Psoas muscle (tissue), 8 donors: ENCODE results near the gene BLOC1S3. TPM values are rescaled to one million over a fixed set of nuclear protein-coding genes. Genes with fewer than 3 reads are reported as not detected.
A peak's percentile ranks its signal among the peaks of the same experiment; 100 is the strongest.

Experiments
- ATAC-seq, 4 donors: fragments of 200-7000 bp; cut with Tn5 transposase; one replicate each; pipeline ENCODE4 v1.9.1; 2020; ENCODE audit warnings: moderate library complexity in 3 of 4, mild to moderate bottlenecking in 2 of 4
- DNase-seq, 2 donors: peaks; one replicate each; pipeline ENCODE4 v3.0.0-alpha.2; 2020
- H3K27ac ChIP-seq: fragments of 200-600 bp; one replicate; pipeline ENCODE4 v1.8.0; 2022
- H3K27me3 ChIP-seq, 3 donors: fragments of 200-600 bp in 1 of 3; one replicate each; pipeline versions ENCODE4 v1.6.1 to v1.8.0; 2013 to 2022; ENCODE audit warnings: low read length in 2 of 3, mild to moderate bottlenecking in 2 of 3, moderate library complexity in 1 of 3; ENCODE audit not compliant: insufficient read depth in 3 of 3
- H3K36me3 ChIP-seq, 2 donors: fragments of 200-600 bp in 1 of 2; one replicate each; pipeline versions ENCODE4 v1.6.1 to v1.8.0; 2013 to 2022; ENCODE audit warnings: low read depth in 1 of 2, mild to moderate bottlenecking in 1 of 2, moderate library complexity in 1 of 2; ENCODE audit not compliant: insufficient read depth in 1 of 2
- H3K4me1 ChIP-seq: fragments of 200-600 bp; one replicate; pipeline ENCODE4 v1.8.0; 2022
- H3K4me3 ChIP-seq: fragments of 200-600 bp; one replicate; pipeline ENCODE4 v1.8.0; 2022; ENCODE audit warnings: mild to moderate bottlenecking
- H3K9me3 ChIP-seq: fragments of 200-600 bp; one replicate; pipeline ENCODE4 v1.8.0; 2022
- CTCF ChIP-seq: fragments of 200-600 bp; IDR thresholded peaks from one replicate; pipeline ENCODE4 v1.8.0; 2022; ENCODE audit warnings: antibody characterized with exemption
- WGBS, 3 donors: extraction: QIAGEN DNeasy Blood & Tissue Kit; methylation state at CpG; one replicate each; pipeline versions ENCODE4 v1.1.6 to v1.1.7; 2013; 5-methylcytosine and 5-hydroxymethylcytosine counted together
- intact Hi-C, 2 donors: fragments of 100-400 bp; cut with DNase I; formaldehyde crosslinking; loops; one replicate each; pipeline versions ENCODE4 v1.11.0 to v1.14.2; 2022
- polyA plus RNA-seq, 3 donors: library from polyadenylated mRNA; stranded (reverse); fragments of 200-250 nt; gene quantifications; one replicate each; pipeline ENCODE4 v1.2.3, GENCODE V29; 2013
- total RNA-seq, 4 donors: library from RNA; stranded (reverse); fragmentation: NEBNext Ultra II Directional in 2 of 4; extraction: Animal tissue kit (Norgen Biotek cat#: 25700) in 2 of 4; gene quantifications; one replicate each; pipeline versions ENCODE4 v1.2.1 to v1.2.4, GENCODE V29; 2021 to 2023
- donor health status: healthy with polysubstance abuse.
- donor health status: DM: no; HTN: no; CAD: no; lungs with moderate emphysema.
- donor health status: Bipolar disorder and iron deficiency.
- donor health status: healthy.
- donor health status: DM: yes; HTN: yes; CAD: no.
- donor health status: DM: no; HTN: no; CAD: no.
- donor health status: DM: no; HTN: no; CAD: no.
- donor health status: DM: yes; HTN: yes; CAD: no.

BLOC1S3 gene
- total and polyA plus RNA-seq, 7 donors, result 3.3 to 7.8 (median 5.5) TPM

- TF ChIP-seq CTCF, result no peak
- no peak for ATAC-seq
- no peak overlapping the region for H3K4me3 ChIP-seq
- H3K4me1 ChIP-seq, result no peaks in the 10 kb centered on the region
- no peak overlapping the region for H3K27ac ChIP-seq
- no peaks in the 10 kb centered on the region for H3K27me3 ChIP-seq
- no peaks in the 10 kb centered on the region for H3K9me3 ChIP-seq
- intact Hi-C loops, result loop anchor here in 1 of 2 donors (10.0 kb wide), 1 partner anchor 129 kb away; no protein-coding TSS in a partner anchor
- DNase-seq, result no peak
- H3K36me3 ChIP-seq, result no peaks in the 10 kb centered on the region
- 80 to 85% (median 83%) methylated on average over 12 of the region's 12 CpGs for WGBS, 3 donors
Observed at GRCh38 chr19:45205810-45206209, 27.2 kb downstream of the BLOC1S3 start.

GRCh38 chr19:45206328-45206727 is 27.7 kb downstream of the BLOC1S3 start:
- 83 to 92% (median 87%) methylated on average over 3 of the region's 3 CpGs for WGBS, 3 donors
- H3K4me3 ChIP-seq, result no peak overlapping the region
- H3K4me1 ChIP-seq, result no peaks in the 10 kb centered on the region
- no peaks in the 10 kb centered on the region for H3K9me3 ChIP-seq
- H3K27me3 ChIP-seq, result no peaks in the 10 kb centered on the region
- no peak overlapping the region for H3K27ac ChIP-seq
- intact Hi-C loops, result loop anchor here in 1 of 2 donors (10.0 kb wide), 1 partner anchor 128 kb away; no protein-coding TSS in a partner anchor
- no peak for TF ChIP-seq CTCF
- no peak for DNase-seq
- no peak for ATAC-seq
- H3K36me3 ChIP-seq, result no peaks in the 10 kb centered on the region

GRCh38 chr19:45211751-45212381 is 33.3 kb downstream of the BLOC1S3 start:
- DNase-seq, result peak; percentile 35 to 58
- no peaks in the 10 kb centered on the region for H3K36me3 ChIP-seq
- intact Hi-C loops, result no loop called here
- peaks cover 0 to 19% (median 7%) of the 10 kb centered on the region in 3 donors for H3K27me3 ChIP-seq
- H3K9me3 ChIP-seq, result no peaks in the 10 kb centered on the region
- no peak for TF ChIP-seq CTCF
- peak overlapping the region; percentile 41 for H3K27ac ChIP-seq
- WGBS, 3 donors, result 25 to 32% (median 29%) methylated on average over 17 of the region's 17 CpGs
- no peaks in the 10 kb centered on the region for H3K4me1 ChIP-seq
- peak in 3 of 4 donors; percentile 26 to 49 (median 37) for ATAC-seq
- no peak overlapping the region for H3K4me3 ChIP-seq

- intact Hi-C loops, result no loop called here
- no peak for TF ChIP-seq CTCF
- Histone ChIP-seq H3K4me3 (no peak overlapping the region), H3K9me3 (no peaks in the 10 kb centered on the region), H3K4me1 (no peaks in the 10 kb centered on the region), H3K36me3 (no peaks in the 10 kb centered on the region), H3K27me3 (peaks cover 0 to 30% (median 14%) of the 10 kb centered on the region in 3 donors), H3K27ac (no peak overlapping the region)
- WGBS, 3 donors, result 71 to 76% (median 75%) methylated on average over 23 of the region's 23 CpGs
- ATAC-seq (no peak), DNase-seq (no peak)
Observed at GRCh38 chr19:45213031-45213430, 34.4 kb downstream of the BLOC1S3 start.
